ENCODE data around the gene DMTF1. TPM values are rescaled to one million over a fixed set of nuclear protein-coding genes. Genes with fewer than 3 reads are reported as not detected.

Gene DMTF1
- total and polyA plus RNA-seq, 9 of the 15 experiments (the other 6 are each of a cell fraction or from before 2014, with no cell fraction given) = 25.7 to 208 (median 74.7) TPM

- peak; percentile 46 for TF ChIP-seq RBFOX2 (IDR thresholded peaks at IDR 0.05; ENCODE audit: low read depth, low read length)
These were observed 2.3 kb downstream of the DMTF1 start (continued) for GRCh38 chr7:87154569-87154968.

GRCh38 chr7:87155788-87156187 lies 3.5 kb downstream of the DMTF1 start:
- Histone ChIP-seq H3K9me3 (replicated peaks; ENCODE audit: control insufficient read depth, insufficient read depth, low read depth, low read length) (no peaks in the 10 kb centered on the region), H3K4me1 (replicated peaks in 1 of 2; ENCODE audit: control insufficient read depth in 2 of 2, insufficient read depth in 2 of 2, low read length in 2 of 2) (peaks cover 3 to 25% of the 10 kb centered on the region in 2 experiments; a peak in 2 of 5 replicates), H4K20me1 (replicated peaks; ENCODE audit: control insufficient read depth, insufficient read depth, low read length) (0 out of 2 replicates have a peak, but pooled peaks cover 6% of the 10 kb centered on the region), H3K36me3 (ENCODE audit: control insufficient read depth, insufficient read depth, low read length) (peaks cover 42% of the 10 kb centered on the region), H3K27me3 (ENCODE audit: control insufficient read depth in 2 of 2, insufficient read depth in 2 of 2, low read length in 2 of 2) (no peaks in the 10 kb centered on the region), H3K4me3 (no peak overlapping the region), H3K4me2 (ENCODE audit: insufficient read depth, low read length) (peak overlapping the region; percentile 20; the same call in 1 of the 2 replicates), H2AFZ (ENCODE audit: low read depth, low read length) (no peak overlapping the region), H3K79me2 (ENCODE audit: control insufficient read depth, insufficient read depth, low read length) (peaks cover 89% of the 10 kb centered on the region), H3K9me1 (ENCODE audit: control insufficient read depth, insufficient read depth, low read length) (no peaks in the 10 kb centered on the region), H3K27ac (ENCODE audit: extremely low read depth, low read depth, low read length) (no peak overlapping the region), H3K9ac (ENCODE audit: insufficient read depth in 1 of 2, low read depth in 2 of 2, low read length in 2 of 2) (no peak overlapping the region; a peak in 1 of 4 replicates)
- no TSS peak for BruUV-seq (replicated peaks)
- DNase-seq (ENCODE audit: extremely low read depth in 1 of 4, low spot score in 3 of 4) = no peak
- POLR2A ChIA-PET = interaction anchor here (0.8 to 5.8 kb wide), 4 partner anchors 10 to 214 kb away, joined by 3 to 59 read pairs (median 7); no protein-coding TSS in a partner anchor
- 78% methylated on average over 3 of the region's 3 CpGs for WGBS (ENCODE audit: insufficient coverage, low coverage, missing lambda C conversion rate)
- no peak for TF ChIP-seq MNT (conservative IDR thresholded peaks at IDR 0.05)
- no peak for TF ChIP-seq SMARCA4 (IDR thresholded peaks at IDR 0.05)
- TF ChIP-seq ZNF408 (CRISPR knock-in tag; IDR thresholded peaks at IDR 0.05; ENCODE audit: low read depth) = no peak
- no peak for TF ChIP-seq SIN3A (IDR thresholded peaks at IDR 0.05; ENCODE audit: borderline replicate concordance in 2 of 2, control insufficient read depth in 1 of 2, low read depth in 2 of 2, low read length in 2 of 2)
- TF ChIP-seq GATAD2A (IDR thresholded peaks at IDR 0.05) = no peak
- no peak for TF ChIP-seq SRSF1 (IDR thresholded peaks at IDR 0.05; ENCODE audit: low read depth, low read length)
- TF ChIP-seq PPARD (CRISPR knock-in tag; IDR thresholded peaks at IDR 0.05) = no peak
- TF ChIP-seq ZNF512 (tag; IDR thresholded peaks at IDR 0.05) = no peak
- no peak for TF ChIP-seq CBX5 (IDR thresholded peaks at IDR 0.05; ENCODE audit: borderline replicate concordance, low read depth)
- TF ChIP-seq PREB (CRISPR knock-in tag; IDR thresholded peaks at IDR 0.05) = no peak
- TF ChIP-seq POLR2G (IDR thresholded peaks at IDR 0.05; ENCODE audit: low read depth, low read length) = 0 out of 2 replicates have a peak, but pooled peaks have one; percentile 3
- TF ChIP-seq RBFOX2 (IDR thresholded peaks at IDR 0.05; ENCODE audit: low read depth, low read length) = 0 out of 2 replicates have a peak, but pooled peaks have one; percentile 25
- no peak for TF ChIP-seq ILF3 (IDR thresholded peaks at IDR 0.05; ENCODE audit: borderline replicate concordance)
- TF ChIP-seq SETDB1 (IDR thresholded peaks at IDR 0.05; ENCODE audit: low read length) = no peak
- no peak for TF ChIP-seq E2F6 (IDR thresholded peaks at IDR 0.05; ENCODE audit: borderline replicate concordance in 1 of 2, extremely low read depth in 1 of 2, insufficient read depth in 1 of 2, insufficient read length in 1 of 2, low read depth in 1 of 2, low read length in 1 of 2, poor library complexity in 1 of 2, severe bottlenecking in 1 of 2)
- ATAC-seq = no peak
- FAIRE-seq = no peak
- intact Hi-C loops (cut with micrococcal nuclease) = loop anchor here (10.0 kb wide), 1 partner anchor 719 kb away; the partner anchor contains the start of genes DBF4 and SLC25A40
- CTCF ChIA-PET (ENCODE audit: low intra/inter-chr PET ratio) = no interaction called here
- in situ Hi-C loops (cut with MboI) = no loop called here

All from K562 (cell line).